Suprapubic skin (tissue), 3 donors: ENCODE data around the gene SERPINA12.

ENCODE experiments used
- CTCF ChIP-seq, 2 donors: fragments of 200-600 bp in 1 of 2; fragments of 450-650 bp in 1 of 2; sonication (generic) in 1 of 2; IDR thresholded peaks; one replicate each; pipeline ENCODE4 v1.5.1; 2016 to 2019; ENCODE audit warnings: antibody characterized with exemption in 2 of 2, mild to moderate bottlenecking in 1 of 2, moderate library complexity in 1 of 2
- POLR2A ChIP-seq, 2 donors: fragments of 450-650 bp; IDR thresholded peaks; one replicate each; pipeline ENCODE4 v1.6.1; 2017; ENCODE audit warnings: antibody characterized with exemption in 2 of 2, mild to moderate bottlenecking in 2 of 2, moderate library complexity in 2 of 2

- TF ChIP-seq POLR2A (IDR thresholded peaks at IDR 0.05) (no peak), CTCF (IDR thresholded peaks at IDR 0.05) (no peak)
Measured at GRCh38 chr14:94450722-94451090, 58.6 kb downstream of the SERPINA12 start.
